ENCODE results near the gene SNX10. TPM values are rescaled to one million over a fixed set of nuclear protein-coding genes. Genes with fewer than 3 reads are reported as not detected.

SNX10 gene
- polyA plus RNA-seq, 1 donor, result 20.6 TPM

- no peak for DNase-seq
These were observed 112.7 kb downstream of the SNX10 start for GRCh38 chr7:26404189-26404996.

- DNase-seq, result no peak
These were observed 114.8 kb downstream of the SNX10 start for GRCh38 chr7:26406433-26406832.

- no peak for DNase-seq
These were observed 118.2 kb downstream of the SNX10 start for GRCh38 chr7:26409661-26410547.

GRCh38 chr7:26413007-26413691, 121.5 kb downstream of the SNX10 start:
- no peak for DNase-seq

GRCh38 chr7:26416004-26416403, 124.3 kb downstream of the SNX10 start:
- DNase-seq, result no peak

- DNase-seq, result no peak
These were observed 126.3 kb downstream of the SNX10 start for GRCh38 chr7:26417911-26418413.

- no peak for DNase-seq
These were observed 127.5 kb downstream of the SNX10 start for GRCh38 chr7:26419198-26419597.

- DNase-seq, result no peak
These were observed 128.9 kb downstream of the SNX10 start for GRCh38 chr7:26420422-26421019.

- no peak for DNase-seq
These were observed 131.1 kb downstream of the SNX10 start for GRCh38 chr7:26422761-26423160.

- no peak for DNase-seq
These were observed 131.8 kb downstream of the SNX10 start for GRCh38 chr7:26423436-26423835.

Other genes starting within 250 kb of the SNX10 start
- gene NFE2L3, start 139.7 kb upstream of the SNX10 start, polyA plus RNA-seq (ENCODE audit: insufficient read length), result 49.2 TPM
- 1,923 TPM for gene HNRNPA2B1, start 91.1 kb upstream of the SNX10 start, polyA plus RNA-seq (ENCODE audit: insufficient read length)
- 391 TPM for gene CBX3, start 90.1 kb upstream of the SNX10 start, polyA plus RNA-seq (ENCODE audit: insufficient read length)